Spinal cord (tissue), 10 donors: ENCODE results near the gene PTPRH. TPM values are rescaled to one million over a fixed set of nuclear protein-coding genes. Genes with fewer than 3 reads are reported as not detected.
"Not testable (repeated sequence)": the region's sequence is repeated elsewhere in the genome, so short reads cannot be mapped to it uniquely, and the experiment has no call there.

Experiments used
- DNase-seq, 6 donors: peaks; one replicate each; pipeline versions ENCODE4 v3.0.0 to v3.0.0-alpha.2; 2013 to 2015; ENCODE audit warnings: low spot score in 6 of 6, low read depth in 4 of 6
- H3K27ac ChIP-seq: one replicate; pipeline ENCODE4 v1.5.1; 2013; ENCODE audit warnings: low read depth, low read length, control low read depth
- H3K27me3 ChIP-seq: one replicate; pipeline ENCODE4 v1.6.1; 2013; ENCODE audit warnings: low read length; ENCODE audit not compliant: control insufficient read depth, insufficient read depth
- H3K36me3 ChIP-seq: one replicate; pipeline ENCODE4 v1.6.1; 2013; ENCODE audit warnings: low read length; ENCODE audit not compliant: control insufficient read depth, insufficient read depth
- H3K4me1 ChIP-seq: one replicate; pipeline ENCODE4 v1.6.1; 2013; ENCODE audit warnings: low read length; ENCODE audit not compliant: control insufficient read depth, insufficient read depth
- H3K4me3 ChIP-seq: one replicate; pipeline ENCODE4 v1.5.1; 2013; ENCODE audit warnings: low read depth, low read length, control low read depth
- H3K9me3 ChIP-seq: one replicate; pipeline ENCODE4 v1.6.1; 2013; ENCODE audit warnings: low read length; ENCODE audit not compliant: control insufficient read depth, insufficient read depth
- WGBS: methylation state at CpG from one replicate; pipeline ENCODE4 v1.1.5; 2013; ENCODE audit warnings: missing lambda C conversion rate; ENCODE audit not compliant: insufficient coverage; 5-methylcytosine and 5-hydroxymethylcytosine counted together
- polyA plus RNA-seq, 2 donors: library from polyadenylated mRNA; unstranded; fragments of 120-200 nt; gene quantifications; one replicate each; pipeline ENCODE4 v1.2.1, GENCODE V29; 2013; ENCODE audit not compliant: insufficient read length in 2 of 2
- total RNA-seq, 2 donors: library from RNA; depleted of rRNA in 1 of 2; stranded (reverse); fragments of 120-200 nt in 1 of 2; fragments of >200 nt in 1 of 2; gene quantifications; one replicate each; pipeline versions ENCODE4 v1.2.3 to v1.2.4, GENCODE V29; 2013 to 2014
- donor health status: healthy.

The PTPRH gene
- total and polyA plus RNA-seq, 4 donors = 1.4 to 4.5 (median 2.3) TPM

DNA sequence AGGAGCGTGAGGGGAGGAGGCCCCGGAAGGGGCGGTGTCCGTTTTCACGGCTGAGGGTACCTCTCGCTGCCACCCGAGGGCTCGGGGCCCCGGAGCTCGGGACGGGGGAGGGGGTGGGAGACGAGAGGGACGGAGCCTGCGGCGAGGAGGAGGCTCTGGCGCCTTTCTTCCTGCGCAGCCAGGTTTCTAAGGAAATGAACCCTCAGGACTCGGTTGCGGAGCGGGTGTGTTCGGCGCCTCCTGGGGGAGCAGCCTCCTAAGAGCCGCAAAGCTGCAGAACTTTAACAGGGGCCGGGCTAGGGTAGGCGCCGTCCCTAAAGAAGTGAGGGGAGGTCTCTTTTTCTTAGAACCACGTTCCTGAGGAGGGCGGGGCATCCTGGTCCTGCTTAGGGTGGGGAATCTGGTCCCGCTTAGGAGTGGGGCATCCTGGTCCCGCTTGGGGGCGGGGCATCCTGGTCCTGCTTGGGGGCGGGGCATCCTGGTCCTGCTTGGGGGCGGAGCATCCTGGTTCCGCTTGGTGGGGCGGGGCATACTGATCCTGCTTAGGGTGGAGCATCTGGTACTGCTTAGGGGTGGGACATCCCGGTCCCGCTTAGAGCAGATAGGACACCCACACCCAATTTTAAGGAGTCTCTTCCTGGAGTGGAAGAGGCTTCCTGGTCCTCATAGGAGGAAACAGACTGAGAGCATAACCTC is 35.4 kb downstream of the PTPRH start:
- no peaks in the 10 kb centered on the region for H3K9me3 ChIP-seq
- WGBS = 6% methylated on average over 18 of the region's 37 CpGs
- peaks cover 37% of the 10 kb centered on the region for H3K4me1 ChIP-seq
- peak overlapping the region; percentile 21 for H3K4me3 ChIP-seq
- H3K27me3 ChIP-seq = peaks cover 41% of the 10 kb centered on the region
- H3K27ac ChIP-seq = no peak overlapping the region
- DNase-seq = peak in 1 of 6 donors; percentile 43
- peaks cover 26% of the 10 kb centered on the region for H3K36me3 ChIP-seq

DNA sequence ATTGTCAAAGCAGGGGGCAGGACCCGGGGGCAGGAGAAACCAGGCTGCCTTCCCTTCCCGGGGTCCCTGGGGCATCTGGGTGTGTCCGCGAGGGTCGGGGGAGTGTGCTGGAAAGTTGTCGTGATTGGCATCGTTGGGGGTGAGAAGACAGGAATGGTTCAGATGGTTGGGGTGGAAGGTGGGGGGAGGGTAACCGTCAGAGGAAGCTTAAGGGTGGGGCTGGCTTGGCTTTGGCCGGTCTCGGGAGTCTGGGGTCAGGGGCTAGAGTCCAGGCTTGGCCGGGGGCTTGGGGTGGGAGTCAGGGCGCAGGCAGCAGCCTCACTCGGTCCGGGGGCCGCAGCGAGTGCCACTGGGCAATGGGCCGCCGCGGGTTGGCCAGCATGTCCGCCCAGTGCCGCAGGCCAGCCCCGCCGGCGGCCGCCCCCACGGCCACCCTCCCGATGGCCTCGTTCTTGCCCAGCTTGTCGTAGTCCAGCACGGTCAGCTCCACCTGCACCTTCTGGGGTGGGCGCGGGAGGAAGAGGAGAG is 36.1 kb downstream of the PTPRH start:
- Histone ChIP-seq H3K4me1 (peaks cover 31% of the 10 kb centered on the region), H3K9me3 (no peaks in the 10 kb centered on the region), H3K27me3 (peaks cover 41% of the 10 kb centered on the region), H3K27ac (no peak overlapping the region), H3K4me3 (peak overlapping the region; percentile 21), H3K36me3 (peaks cover 26% of the 10 kb centered on the region)
- 10% methylated on average over 32 of the region's 32 CpGs for whole genome bisulfite sequencing
- DNase-seq = no peak

DNA sequence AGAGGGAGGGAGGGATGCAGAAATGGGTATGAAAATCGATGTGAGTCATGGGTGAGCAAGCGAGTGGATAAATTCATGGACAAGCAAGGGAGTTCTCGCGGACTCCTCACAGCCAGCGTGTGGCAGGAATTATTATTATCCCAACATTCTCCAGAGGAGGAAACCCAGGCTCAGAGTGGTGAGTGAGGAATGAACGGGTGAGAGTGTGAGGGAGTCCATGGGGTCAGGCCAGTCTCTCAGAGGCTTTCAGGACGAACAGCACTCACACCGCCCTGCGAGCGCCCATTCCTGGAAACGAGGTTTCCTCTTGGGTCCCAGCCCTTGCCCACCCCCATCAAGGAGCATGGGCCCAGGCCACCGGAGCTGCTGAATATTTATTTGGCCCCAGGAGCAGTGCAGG is 36.6 kb downstream of the PTPRH start:
- Histone ChIP-seq H3K9me3 (no peaks in the 10 kb centered on the region), H3K27me3 (peaks cover 42% of the 10 kb centered on the region), H3K4me3 (no peak overlapping the region), H3K4me1 (peaks cover 26% of the 10 kb centered on the region), H3K36me3 (peaks cover 21% of the 10 kb centered on the region), H3K27ac (no peak overlapping the region)
- 18% methylated on average over 9 of the region's 12 CpGs for WGBS
- DNase-seq = no peak

DNA sequence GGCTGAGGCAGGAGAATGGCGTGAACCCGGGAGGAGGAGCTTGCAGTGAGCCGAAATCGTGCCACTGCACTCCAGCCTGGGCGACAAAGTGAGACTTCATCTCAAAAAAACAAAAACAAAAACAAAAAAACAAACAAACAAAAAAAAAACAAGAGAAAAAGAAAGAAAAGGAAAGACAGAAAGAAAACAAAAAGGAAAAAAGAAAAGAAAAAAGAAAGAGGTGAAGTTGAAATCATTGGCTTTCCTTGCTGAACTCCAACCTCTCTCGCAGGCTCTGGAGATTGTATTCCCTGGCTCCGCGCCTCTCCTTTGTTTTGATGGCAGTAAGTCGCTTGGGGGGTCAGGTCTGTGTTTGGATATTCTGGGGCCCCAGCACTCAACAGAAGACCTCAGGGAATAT is 37.0 kb downstream of the PTPRH start:
- not testable (repeated sequence) for H3K27ac ChIP-seq, H3K4me3 ChIP-seq, DNase-seq, H3K9me3 ChIP-seq
- WGBS = 49% methylated on average over 4 of the region's 9 CpGs
- H3K36me3 ChIP-seq = peaks cover 17% of the 10 kb centered on the region
- H3K27me3 ChIP-seq = peaks cover 46% of the 10 kb centered on the region
- peaks cover 30% of the 10 kb centered on the region for H3K4me1 ChIP-seq

DNA sequence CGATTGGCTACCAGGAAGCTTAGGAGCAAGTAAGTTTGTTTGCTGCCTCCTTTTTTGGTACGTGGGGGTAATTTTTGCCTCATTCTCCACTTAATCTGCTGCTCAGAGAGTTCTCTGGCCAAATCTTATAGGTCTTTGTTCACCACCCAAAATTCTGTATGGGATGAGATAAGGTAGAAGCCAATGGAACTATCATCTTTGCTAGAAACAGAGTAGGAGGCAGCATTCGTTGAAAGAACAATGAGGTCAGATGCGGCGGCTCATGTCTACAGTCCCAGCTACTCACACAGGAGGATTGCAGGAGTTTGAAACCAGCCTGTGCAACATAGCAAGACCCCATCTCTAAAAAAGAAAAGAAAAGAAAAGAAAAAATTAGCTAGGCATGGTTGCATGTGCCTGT is 37.9 kb downstream of the PTPRH start:
- Histone ChIP-seq H3K27me3 (peaks cover 53% of the 10 kb centered on the region), H3K4me3 (no peak overlapping the region), H3K27ac (no peak overlapping the region), H3K9me3 (no peaks in the 10 kb centered on the region), H3K36me3 (peaks cover 13% of the 10 kb centered on the region), H3K4me1 (peaks cover 38% of the 10 kb centered on the region)
- DNase-seq = no peak
- WGBS = no CpG with 5 or more reads among the region's 5 CpGs

DNA sequence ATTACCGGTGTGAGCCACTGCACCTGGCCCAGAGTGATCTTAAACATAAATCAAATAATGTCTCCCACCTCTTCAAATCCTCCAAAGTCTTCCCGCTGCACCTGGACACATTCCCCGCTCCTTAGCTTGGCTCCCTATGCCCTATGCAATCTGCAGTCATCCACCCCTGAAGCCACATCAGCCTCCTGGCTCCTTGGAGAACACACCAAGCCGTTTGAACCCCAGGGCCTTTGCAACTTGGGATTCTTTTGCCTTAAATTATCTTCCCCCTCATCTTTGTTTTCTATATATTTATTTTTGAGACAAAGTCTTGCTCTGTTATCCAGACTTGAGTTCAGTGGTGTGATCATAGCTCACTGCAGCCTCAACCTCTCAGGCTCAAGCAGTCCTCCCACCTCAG is 40.2 kb downstream of the PTPRH start:
- H3K36me3 ChIP-seq = peaks cover 8% of the 10 kb centered on the region
- no peak overlapping the region for H3K27ac ChIP-seq
- WGBS = 75% methylated on average over 3 of the region's 4 CpGs
- H3K27me3 ChIP-seq = peaks cover 39% of the 10 kb centered on the region
- DNase-seq = no peak
- peaks cover 37% of the 10 kb centered on the region for H3K4me1 ChIP-seq
- H3K4me3 ChIP-seq = no peak overlapping the region
- H3K9me3 ChIP-seq = no peaks in the 10 kb centered on the region

DNA sequence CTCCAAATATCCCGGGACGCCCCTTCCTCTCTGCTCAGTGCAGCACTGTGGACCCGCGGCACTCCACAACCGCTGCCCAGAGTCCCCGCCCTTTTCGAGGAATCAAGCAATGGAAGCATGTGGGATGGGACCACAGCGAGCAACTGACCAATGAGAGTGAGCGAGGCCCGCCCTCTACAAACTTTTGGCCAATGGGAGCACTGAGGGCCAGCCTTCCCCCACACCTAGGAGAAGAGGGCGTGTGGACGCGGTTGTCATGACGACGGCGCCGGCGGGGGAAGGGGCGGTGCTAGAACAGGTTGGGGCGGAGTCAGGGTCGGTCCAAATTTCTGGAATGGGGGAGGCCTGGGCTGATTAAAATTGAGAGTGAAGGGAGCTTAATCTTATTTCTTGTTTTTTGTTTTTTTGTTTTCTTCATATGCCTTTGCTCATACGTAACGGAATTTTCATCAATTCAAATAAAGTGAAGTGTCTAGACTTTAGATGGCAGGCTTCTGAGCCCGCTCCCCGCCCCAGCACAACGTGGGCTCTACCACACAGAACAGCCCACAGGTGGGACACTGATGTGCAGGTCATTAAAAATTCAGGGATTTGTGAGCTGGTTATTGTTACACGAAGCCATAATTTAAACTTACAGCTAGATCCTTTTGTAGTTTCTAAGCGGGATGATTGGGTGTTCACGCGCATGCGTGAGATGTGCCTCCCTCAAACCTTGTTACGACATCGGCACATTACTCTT is 42.6 kb downstream of the PTPRH start, which contains the start of gene DNAAF3:
TSS of gene DNAAF3 (minus strand) at position 84 of the 739 bp plus-strand sequence. CDS start 200 bp downstream, outside the sequence.
- 2% methylated on average over 17 of the region's 33 CpGs for WGBS

DNA sequence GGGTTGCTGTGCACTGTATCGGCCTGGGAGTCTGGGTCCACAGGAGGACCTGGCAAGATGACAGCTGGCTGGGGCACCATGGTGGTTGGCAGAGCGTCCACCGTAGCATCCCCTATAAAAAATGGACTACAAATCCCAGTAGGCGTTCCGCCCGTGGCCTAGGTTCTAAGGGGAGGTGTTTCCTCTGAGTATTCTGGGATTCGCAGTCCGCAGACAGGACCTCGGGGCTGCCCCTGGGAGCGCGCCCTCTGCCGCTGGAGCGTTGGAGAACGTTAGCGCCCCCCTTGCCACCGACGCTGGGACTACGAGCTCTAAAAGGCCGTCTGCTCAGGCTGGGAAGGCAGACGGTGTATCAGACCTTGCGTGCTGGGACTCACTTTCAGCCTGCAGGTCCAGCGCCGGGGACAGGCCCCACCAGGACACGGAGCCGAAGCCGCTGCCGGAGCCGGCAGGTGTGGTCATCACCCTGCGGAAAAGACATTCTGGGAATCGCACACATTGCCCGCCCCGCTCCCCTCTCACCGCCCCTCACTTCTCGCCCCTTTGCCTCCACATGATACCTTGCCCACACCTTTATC is 43.3 kb downstream of the PTPRH start:
- H3K4me1 ChIP-seq = peaks cover 23% of the 10 kb centered on the region
- DNase-seq = peak in 3 of 6 donors; percentile 28 to 83 (median 74)
- no peaks in the 10 kb centered on the region for H3K9me3 ChIP-seq
- 3% methylated on average over 29 of the region's 34 CpGs for WGBS
- H3K27me3 ChIP-seq = peaks cover 42% of the 10 kb centered on the region
- H3K4me3 ChIP-seq = peak overlapping the region; percentile 45
- H3K36me3 ChIP-seq = no peaks in the 10 kb centered on the region
- H3K27ac ChIP-seq = no peak overlapping the region

More for the DNA sequence above, 42.6 kb downstream of the PTPRH start, which contains the start of gene DNAAF3:
- peak; percentile 78 to 99 (median 88) for DNase-seq
- H3K4me3 ChIP-seq = peak within 1 kb of the TSS; percentile 45
- H3K9me3 ChIP-seq = no peaks in the 10 kb centered on the region
- H3K36me3 ChIP-seq = no peaks in the 10 kb centered on the region
- H3K4me1 ChIP-seq = peaks cover 23% of the 10 kb centered on the region
- H3K27me3 ChIP-seq = peaks cover 36% of the 10 kb centered on the region
- no peak within 1 kb of the TSS for H3K27ac ChIP-seq

DNA sequence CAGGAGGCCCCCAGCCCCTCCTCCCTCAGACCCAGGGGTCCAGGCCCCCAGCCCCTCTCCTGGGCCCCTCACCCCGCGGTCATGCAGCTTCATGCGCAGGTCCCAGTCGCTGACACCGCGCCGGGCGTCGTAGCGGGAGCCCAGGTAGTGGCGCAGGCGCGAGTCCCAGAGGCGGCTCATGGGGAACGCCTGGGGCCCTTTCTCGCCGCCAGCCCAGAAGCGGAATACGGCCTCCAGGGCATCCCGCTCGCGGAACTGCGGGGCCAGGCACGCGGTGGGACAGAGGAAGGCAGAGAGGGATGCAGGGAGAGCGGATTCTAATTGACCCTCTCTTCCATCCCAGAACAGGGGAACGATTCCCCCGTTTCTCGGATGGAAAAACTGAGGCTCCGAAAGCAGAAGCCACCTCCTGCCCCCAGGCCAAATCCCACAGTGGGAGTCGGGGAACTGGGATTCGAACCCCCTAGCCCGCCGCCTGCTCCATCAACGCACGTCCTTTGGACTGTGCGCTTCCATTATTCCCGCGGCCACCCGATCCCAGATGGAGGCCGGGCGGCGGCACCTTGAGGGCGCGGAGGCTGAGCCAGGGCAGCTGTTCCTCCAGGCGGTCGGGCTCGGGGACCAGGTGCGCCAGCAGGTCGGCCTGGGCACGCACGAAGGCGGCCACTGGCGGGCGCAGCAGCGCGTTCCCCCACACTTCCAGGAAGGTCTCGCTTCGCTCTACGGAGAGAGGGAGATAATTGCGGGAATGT is 47.6 kb downstream of the PTPRH start:
- Histone ChIP-seq H3K9me3 (no peaks in the 10 kb centered on the region), H3K27me3 (peaks cover 55% of the 10 kb centered on the region), H3K4me3 (no peak overlapping the region), H3K4me1 (peaks cover 19% of the 10 kb centered on the region), H3K27ac (no peak overlapping the region), H3K36me3 (no peaks in the 10 kb centered on the region)
- DNase-seq = no peak
- 15% methylated on average over 50 of the region's 61 CpGs for WGBS
